ENCODE results near the gene NFYC. TPM values are rescaled to one million over a fixed set of nuclear protein-coding genes. Genes with fewer than 3 reads are reported as not detected.

NFYC gene
- total and polyA plus RNA-seq, 2 experiments from 2014 or later: 36.2 to 42.7 TPM

- Histone ChIP-seq H4K20me1 (replicated peaks; ENCODE audit: insufficient read depth) (0 out of 2 replicates have a peak, but pooled peaks cover 4% of the 10 kb centered on the region), H3K27me3 (ENCODE audit: insufficient read depth) (no peaks in the 10 kb centered on the region), H3K9me2 (ENCODE audit: insufficient read depth) (no peaks in the 10 kb centered on the region), H3K36me3 (ENCODE audit: insufficient read depth) (no peaks in the 10 kb centered on the region), H2AFZ (no peak overlapping the region), H3K27ac (ENCODE audit: low read depth) (no peak overlapping the region), H3F3A (replicated peaks; ENCODE audit: low read depth) (no peaks in the 10 kb centered on the region), H3K79me2 (replicated peaks; ENCODE audit: insufficient read depth) (peaks cover 91% of the 10 kb centered on the region), H3K4me3 (peak overlapping the region; percentile 50; the same call in 1 of the 2 replicates), H3K4me2 (peak overlapping the region; percentile 68; the same call in 1 of the 2 replicates), H3K4me1 (ENCODE audit: insufficient read depth) (peaks cover 29% of the 10 kb centered on the region)
- TF ChIP-seq JUNB (IDR thresholded peaks at IDR 0.05; ENCODE audit: unreplicated experiment) (no peak), EZH2 (IDR thresholded peaks at IDR 0.05; ENCODE audit: low read depth, unreplicated experiment) (no peak), REST (IDR thresholded peaks at IDR 0.05; ENCODE audit: unreplicated experiment) (no peak), NANOG (IDR thresholded peaks at IDR 0.05; ENCODE audit: borderline replicate concordance) (no peak), ZNF462 (CRISPR knock-in tag; IDR thresholded peaks at IDR 0.05) (no peak), CTCF (conservative IDR thresholded peaks at IDR 0.05; ENCODE audit: low read depth in 2 of 2) (no peak), ZNF331 (CRISPR knock-in tag; IDR thresholded peaks at IDR 0.05; ENCODE audit: low read depth) (no peak), ETS1 (IDR thresholded peaks at IDR 0.05) (no peak), CREB1 (CRISPR knock-in tag; IDR thresholded peaks at IDR 0.05; ENCODE audit: low read depth) (no peak)
- no peak for ATAC-seq
- no peak overlapping the region; the same call in 2 of the 3 replicates for H3K4me3 Mint-ChIP-seq
- H3K27me3 Mint-ChIP-seq (ENCODE audit: insufficient read depth, low read depth, poor library complexity): peaks cover 4% of the 10 kb centered on the region
- peaks cover 34% of the 10 kb centered on the region for H3K4me1 Mint-ChIP-seq
- H3K9me3 Mint-ChIP-seq: no peaks in the 10 kb centered on the region
- peaks cover 11% of the 10 kb centered on the region; the same call in 2 of the 3 replicates for H3K36me3 Mint-ChIP-seq (ENCODE audit: low read depth)
- DNase-seq (ENCODE audit: low spot score): peak; percentile 24
- no peak overlapping the region for H3K27ac Mint-ChIP-seq
Observed at GRCh38 chr1:40712405-40712944, 21.0 kb downstream of the NFYC start.

All from GM23338 (cell line).